Spinal cord (tissue), 10 donors: ENCODE data around the gene CD63. TPM values are rescaled to one million over a fixed set of nuclear protein-coding genes. Genes with fewer than 3 reads are reported as not detected.

Source experiments
- DNase-seq, 6 donors: peaks; one replicate each; pipeline versions ENCODE4 v3.0.0 to v3.0.0-alpha.2; 2013 to 2015; ENCODE audit warnings: low spot score in 6 of 6, low read depth in 4 of 6
- H3K27ac ChIP-seq: one replicate; pipeline ENCODE4 v1.5.1; 2013; ENCODE audit warnings: low read depth, low read length, control low read depth
- H3K27me3 ChIP-seq: one replicate; pipeline ENCODE4 v1.6.1; 2013; ENCODE audit warnings: low read length; ENCODE audit not compliant: control insufficient read depth, insufficient read depth
- H3K36me3 ChIP-seq: one replicate; pipeline ENCODE4 v1.6.1; 2013; ENCODE audit warnings: low read length; ENCODE audit not compliant: control insufficient read depth, insufficient read depth
- H3K4me1 ChIP-seq: one replicate; pipeline ENCODE4 v1.6.1; 2013; ENCODE audit warnings: low read length; ENCODE audit not compliant: control insufficient read depth, insufficient read depth
- H3K4me3 ChIP-seq: one replicate; pipeline ENCODE4 v1.5.1; 2013; ENCODE audit warnings: low read depth, low read length, control low read depth
- H3K9me3 ChIP-seq: one replicate; pipeline ENCODE4 v1.6.1; 2013; ENCODE audit warnings: low read length; ENCODE audit not compliant: control insufficient read depth, insufficient read depth
- WGBS: methylation state at CpG from one replicate; pipeline ENCODE4 v1.1.5; 2013; ENCODE audit warnings: missing lambda C conversion rate; ENCODE audit not compliant: insufficient coverage; 5-methylcytosine and 5-hydroxymethylcytosine counted together
- polyA plus RNA-seq, 2 donors: library from polyadenylated mRNA; unstranded; fragments of 120-200 nt; gene quantifications; one replicate each; pipeline ENCODE4 v1.2.1, GENCODE V29; 2013; ENCODE audit not compliant: insufficient read length in 2 of 2
- total RNA-seq, 2 donors: library from RNA; depleted of rRNA in 1 of 2; stranded (reverse); fragments of 120-200 nt in 1 of 2; fragments of >200 nt in 1 of 2; gene quantifications; one replicate each; pipeline versions ENCODE4 v1.2.3 to v1.2.4, GENCODE V29; 2013 to 2014
- donor health status: healthy.

Gene CD63
- total and polyA plus RNA-seq, 4 donors = 419 to 943 (median 530) TPM

- Histone ChIP-seq H3K4me1 (peaks cover 36% of the 10 kb centered on the region), H3K4me3 (peak within 1 kb of the TSS; percentile 62)
- WGBS = under 1% methylated on average over 17 of the region's 53 CpGs
Observed at GRCh38 chr12:55742719-55743405, 14.1 kb upstream of the CD63 start, which contains the start of gene GDF11. Gene GDF11, plus strand, starts transcription at chr12:55743122. Its CDS starts 195 bp downstream, at chr12:55743317.

GRCh38 chr12:55741931-55742680, 13.3 kb upstream of the CD63 start:
- DNase-seq = no peak
- no peaks in the 10 kb centered on the region for H3K36me3 ChIP-seq
- H3K27ac ChIP-seq = peak overlapping the region; percentile 75
- no peaks in the 10 kb centered on the region for H3K9me3 ChIP-seq
- no peaks in the 10 kb centered on the region for H3K27me3 ChIP-seq
- H3K4me3 ChIP-seq = peak overlapping the region; percentile 35
- 16% methylated on average over 3 of the region's 3 CpGs for WGBS
- H3K4me1 ChIP-seq = peaks cover 44% of the 10 kb centered on the region

More at GRCh38 chr12:55742719-55743405, 14.1 kb upstream of the CD63 start, which contains the start of gene GDF11:
- no peaks in the 10 kb centered on the region for H3K36me3 ChIP-seq
- peak in 4 of 6 donors; percentile 83 to 98 (median 92) for DNase-seq
- peak within 1 kb of the TSS; percentile 75 for H3K27ac ChIP-seq
- no peaks in the 10 kb centered on the region for H3K27me3 ChIP-seq
- H3K9me3 ChIP-seq = no peaks in the 10 kb centered on the region

- H3K4me1 ChIP-seq = peaks cover 39% of the 10 kb centered on the region
- no CpG with 5 or more reads among the region's 2 CpGs for WGBS
- peak overlapping the region; percentile 93 for H3K27ac ChIP-seq
- H3K27me3 ChIP-seq = no peaks in the 10 kb centered on the region
- no peaks in the 10 kb centered on the region for H3K9me3 ChIP-seq
- peak overlapping the region; percentile 55 for H3K4me3 ChIP-seq
- DNase-seq = no peak
- H3K36me3 ChIP-seq = no peaks in the 10 kb centered on the region
Observed at GRCh38 chr12:55739025-55739378, 10.2 kb upstream of the CD63 start.

DNA sequence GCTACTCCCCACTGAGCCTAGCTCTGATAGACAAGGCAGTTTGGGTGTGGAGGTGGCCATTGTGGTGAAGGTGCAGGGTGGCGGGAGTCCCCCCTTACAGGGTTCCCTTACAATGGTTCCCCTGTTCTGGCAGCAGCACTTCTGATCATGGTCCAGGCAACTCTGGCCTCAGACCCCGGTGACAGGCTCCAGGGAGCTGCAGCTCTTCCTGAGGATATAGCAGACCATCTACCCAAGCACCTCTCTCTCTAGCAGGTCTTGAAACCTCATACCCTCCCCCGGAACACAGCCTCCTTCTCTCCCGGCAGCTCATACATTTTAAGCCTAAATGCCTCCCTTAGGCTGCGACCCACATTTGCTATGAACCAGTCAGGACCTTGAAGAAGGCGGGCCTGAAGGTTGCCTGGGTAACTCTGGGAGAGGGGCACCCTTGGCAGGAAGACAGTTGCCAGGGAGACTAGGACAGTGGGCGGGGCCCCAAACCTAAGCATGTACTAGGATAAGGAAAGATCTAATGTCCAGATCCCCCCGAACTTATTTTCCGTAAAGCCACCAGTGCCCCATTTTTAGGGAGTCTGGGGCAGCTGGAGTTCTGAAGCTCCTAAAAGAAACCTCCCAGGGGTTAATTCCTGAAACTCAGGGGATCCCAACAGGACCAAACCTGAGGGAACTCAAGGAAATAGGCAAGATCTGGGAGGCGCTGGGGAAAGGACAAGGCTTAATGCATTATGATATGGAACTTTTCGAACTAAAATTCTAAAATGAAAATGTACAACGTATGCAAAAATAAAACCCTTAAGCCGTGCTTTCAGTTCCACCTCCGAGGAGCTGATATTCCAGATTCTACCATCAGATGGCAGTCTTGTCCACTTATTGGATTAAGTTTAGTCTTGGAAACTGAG, 9.6 kb upstream of the CD63 start:
- DNase-seq = peak in 5 of 6 donors; percentile 89 to 98 (median 96)
- H3K4me1 ChIP-seq = peaks cover 35% of the 10 kb centered on the region

DNA sequence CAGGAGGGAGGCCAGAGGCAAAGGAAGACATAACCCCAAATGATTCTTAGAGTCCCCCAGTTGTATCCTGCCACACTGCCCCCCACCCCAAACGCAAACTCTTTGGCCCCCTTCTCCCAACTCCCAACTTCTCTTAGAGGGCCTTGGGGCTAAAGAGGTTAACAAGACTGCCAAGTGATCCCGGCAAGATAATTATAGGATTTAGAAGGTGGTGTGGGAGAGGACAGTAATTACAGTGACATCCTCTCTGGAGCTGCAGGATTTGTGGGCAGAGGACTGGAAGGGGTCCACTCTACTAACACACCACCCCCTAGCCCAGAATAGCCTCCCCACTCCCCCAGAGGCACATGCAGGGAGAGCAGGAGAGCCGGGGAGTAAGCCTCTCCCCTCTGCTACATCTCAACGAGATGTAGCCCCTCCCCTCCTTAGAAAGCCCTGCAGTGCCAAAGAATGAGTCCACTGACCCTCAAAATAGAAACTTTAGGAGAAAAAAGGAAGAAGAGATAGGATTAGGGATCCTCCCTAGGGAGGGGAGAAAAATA, 8.8 kb upstream of the CD63 start:
- no peaks in the 10 kb centered on the region for H3K36me3 ChIP-seq
- H3K4me1 ChIP-seq = peaks cover 35% of the 10 kb centered on the region
- H3K9me3 ChIP-seq = no peaks in the 10 kb centered on the region
- H3K27me3 ChIP-seq = no peaks in the 10 kb centered on the region
- peak in 1 of 6 donors; percentile 73 for DNase-seq
- H3K4me3 ChIP-seq = peak overlapping the region; percentile 55
- 0% methylated on average over 1 of the region's 4 CpGs for WGBS
- peak overlapping the region; percentile 93 for H3K27ac ChIP-seq

More for the DNA sequence above, 9.6 kb upstream of the CD63 start:
- no peaks in the 10 kb centered on the region for H3K27me3 ChIP-seq
- H3K9me3 ChIP-seq = no peaks in the 10 kb centered on the region
- peak overlapping the region; percentile 55 for H3K4me3 ChIP-seq
- WGBS = 0% methylated on average over 6 of the region's 14 CpGs
- no peaks in the 10 kb centered on the region for H3K36me3 ChIP-seq
- H3K27ac ChIP-seq = peak overlapping the region; percentile 93

DNA sequence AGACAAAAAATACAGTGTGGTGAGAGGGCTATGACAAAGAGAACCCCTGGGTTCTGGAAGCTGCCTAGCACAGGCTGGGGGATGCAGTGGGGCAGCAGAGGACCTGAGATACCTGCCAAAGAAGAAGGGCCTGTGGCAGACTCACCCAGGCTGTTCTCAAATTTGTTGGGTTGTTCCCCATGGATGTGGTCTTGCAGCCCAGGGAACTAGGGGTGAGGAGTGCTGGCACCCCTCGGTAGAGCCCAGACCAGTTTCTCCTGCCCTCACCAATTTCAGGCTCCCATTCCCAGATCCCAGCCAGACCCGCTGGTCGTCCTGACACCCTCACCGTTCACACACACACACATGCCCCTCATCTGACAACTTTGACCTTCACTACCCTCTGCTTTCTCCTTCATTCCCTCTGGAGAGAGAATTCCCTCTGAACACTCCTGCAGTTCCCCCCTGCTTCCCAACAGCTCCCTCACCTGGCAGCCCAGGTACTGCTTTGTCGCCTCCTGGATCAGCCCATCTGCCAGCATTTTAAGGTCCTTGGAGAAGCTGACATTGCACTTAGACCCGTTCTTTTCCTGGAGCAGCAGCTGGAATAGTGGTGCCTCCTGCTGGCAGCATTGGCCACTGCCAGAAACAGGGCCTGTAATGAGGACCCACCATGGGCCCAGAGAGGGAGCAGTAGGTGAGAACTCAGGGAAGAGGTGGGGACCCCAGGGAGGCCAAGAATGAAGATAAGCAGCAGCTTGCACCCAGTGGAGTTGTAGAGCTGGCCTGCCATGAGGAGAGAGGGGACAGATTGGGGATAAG, 8.2 kb upstream of the CD63 start:
- peaks cover 37% of the 10 kb centered on the region for H3K4me1 ChIP-seq
- peak overlapping the region; percentile 93 for H3K27ac ChIP-seq
- 28% methylated on average over 6 of the region's 6 CpGs for WGBS
- no peaks in the 10 kb centered on the region for H3K27me3 ChIP-seq
- H3K36me3 ChIP-seq = peaks cover 5% of the 10 kb centered on the region
- H3K9me3 ChIP-seq = no peaks in the 10 kb centered on the region
- H3K4me3 ChIP-seq = peak overlapping the region; percentile 55
- DNase-seq = peak in 2 of 6 donors; percentile 74 to 76

DNA sequence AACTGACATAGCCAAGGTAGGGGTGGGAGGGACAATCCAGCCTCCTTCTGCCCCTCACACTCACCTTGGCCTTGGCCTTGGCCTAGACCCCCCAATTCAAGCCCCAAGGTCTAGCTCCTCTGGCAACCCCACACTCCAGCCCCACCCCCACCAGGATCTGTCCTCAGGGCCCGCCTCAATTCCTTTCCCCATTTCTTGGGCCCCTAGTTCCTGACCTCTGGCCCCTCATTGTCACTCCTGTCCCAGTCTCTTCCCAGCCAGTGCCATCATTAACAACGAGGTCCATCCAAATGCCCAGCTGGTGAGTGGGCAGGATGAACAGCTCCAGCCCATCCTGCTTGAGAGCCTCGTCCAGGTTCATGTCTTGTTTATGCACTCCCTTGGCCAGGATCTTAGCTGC, 7.3 kb upstream of the CD63 start:
- no peak for DNase-seq
- Histone ChIP-seq H3K27ac (no peak overlapping the region), H3K4me3 (no peak overlapping the region), H3K9me3 (no peaks in the 10 kb centered on the region), H3K4me1 (peaks cover 39% of the 10 kb centered on the region), H3K36me3 (peaks cover 5% of the 10 kb centered on the region), H3K27me3 (no peaks in the 10 kb centered on the region)
- WGBS = 66% methylated on average over 3 of the region's 3 CpGs

- 100% methylated on average over 1 of the region's 3 CpGs for WGBS
- H3K27me3 ChIP-seq = no peaks in the 10 kb centered on the region
- H3K4me3 ChIP-seq = no peak overlapping the region
- no peaks in the 10 kb centered on the region for H3K9me3 ChIP-seq
- H3K4me1 ChIP-seq = peaks cover 53% of the 10 kb centered on the region
- no peak overlapping the region for H3K27ac ChIP-seq
- no peak for DNase-seq
- peaks cover 5% of the 10 kb centered on the region for H3K36me3 ChIP-seq
Observed at GRCh38 chr12:55734595-55734994, 5.8 kb upstream of the CD63 start.
